ENCODE results near the gene IRF3.

Gene IRF3, protein sequence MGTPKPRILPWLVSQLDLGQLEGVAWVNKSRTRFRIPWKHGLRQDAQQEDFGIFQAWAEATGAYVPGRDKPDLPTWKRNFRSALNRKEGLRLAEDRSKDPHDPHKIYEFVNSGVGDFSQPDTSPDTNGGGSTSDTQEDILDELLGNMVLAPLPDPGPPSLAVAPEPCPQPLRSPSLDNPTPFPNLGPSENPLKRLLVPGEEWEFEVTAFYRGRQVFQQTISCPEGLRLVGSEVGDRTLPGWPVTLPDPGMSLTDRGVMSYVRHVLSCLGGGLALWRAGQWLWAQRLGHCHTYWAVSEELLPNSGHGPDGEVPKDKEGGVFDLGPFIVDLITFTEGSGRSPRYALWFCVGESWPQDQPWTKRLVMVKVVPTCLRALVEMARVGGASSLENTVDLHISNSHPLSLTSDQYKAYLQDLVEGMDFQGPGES

GRCh38 chr19:49665351-49666119, at the start of gene IRF3, which contains the start of gene BCL2L12:
TSS of gene IRF3 (minus strand) at chr19:49665857. CDS start at chr19:49664838, 1,019 bp downstream.
TSS of gene BCL2L12 (plus strand) at chr19:49665933. CDS start at chr19:49666693, 760 bp downstream.
- peak; percentile 99 for DNase-seq (ENCODE audit: low read depth, low spot score)

GRCh38 chr19:49713236-49713845, 47.7 kb upstream of the IRF3 start:
- DNase-seq (ENCODE audit: low read depth, low spot score): no peak

DNA sequence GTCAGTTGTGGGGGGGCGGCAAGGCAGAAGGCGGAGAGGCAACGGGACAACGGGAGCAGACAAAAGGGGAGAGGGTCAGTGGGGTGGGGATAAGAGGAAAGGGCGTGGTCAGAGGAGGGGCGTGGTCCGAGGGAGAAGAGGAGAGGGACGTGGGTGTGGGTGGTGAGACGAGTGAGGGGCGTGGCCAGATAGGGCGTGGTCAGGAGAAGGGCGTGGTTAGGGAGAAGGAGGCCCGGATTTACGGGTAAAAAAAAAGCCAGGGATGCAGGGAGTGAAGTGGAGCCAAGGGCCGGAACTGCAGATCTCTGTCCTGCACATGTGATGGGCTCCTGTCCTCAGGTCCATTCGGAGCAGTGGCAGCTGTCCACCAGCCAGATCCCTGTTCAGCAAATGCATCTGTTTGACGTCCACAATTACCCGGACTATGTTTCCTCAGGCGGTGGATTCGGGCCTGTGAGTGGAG, 46.8 kb upstream of the IRF3 start:
- DNase-seq (ENCODE audit: low read depth, low spot score): no peak

DNA sequence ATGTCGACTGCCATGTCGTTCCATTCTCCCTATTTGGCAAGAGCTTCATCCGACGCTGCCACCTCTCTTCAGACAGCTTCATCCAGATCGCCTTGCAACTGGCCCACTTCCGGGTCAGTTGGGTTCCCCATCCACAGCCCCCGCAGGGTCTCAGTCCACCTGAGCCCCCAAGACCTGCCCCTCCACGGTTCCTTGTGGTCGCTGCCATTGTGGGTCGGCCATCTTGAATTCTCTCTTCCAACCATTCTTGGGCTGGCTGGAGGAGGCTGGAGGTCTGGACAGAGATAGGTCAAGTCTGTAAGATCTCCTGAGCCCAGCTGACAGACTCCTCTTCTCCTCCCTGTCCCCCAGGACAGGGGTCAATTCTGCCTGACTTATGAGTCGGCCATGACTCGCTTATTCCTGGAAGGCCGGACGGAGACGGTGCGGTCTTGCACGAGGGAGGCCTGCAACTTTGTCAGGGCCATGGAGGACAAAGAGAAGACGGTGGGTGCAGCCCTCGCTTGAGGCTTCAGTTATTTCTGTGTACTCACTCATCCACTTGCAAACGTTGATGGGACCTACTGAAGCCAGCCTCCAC, 44.8 kb upstream of the IRF3 start:
- DNase-seq (ENCODE audit: low read depth, low spot score): no peak

GRCh38 chr19:49705919-49706318, 40.3 kb upstream of the IRF3 start:
- no peak for DNase-seq (ENCODE audit: low read depth, low spot score)

GRCh38 chr19:49704888-49705642, 39.4 kb upstream of the IRF3 start:
- DNase-seq (ENCODE audit: low read depth, low spot score): no peak

DNA sequence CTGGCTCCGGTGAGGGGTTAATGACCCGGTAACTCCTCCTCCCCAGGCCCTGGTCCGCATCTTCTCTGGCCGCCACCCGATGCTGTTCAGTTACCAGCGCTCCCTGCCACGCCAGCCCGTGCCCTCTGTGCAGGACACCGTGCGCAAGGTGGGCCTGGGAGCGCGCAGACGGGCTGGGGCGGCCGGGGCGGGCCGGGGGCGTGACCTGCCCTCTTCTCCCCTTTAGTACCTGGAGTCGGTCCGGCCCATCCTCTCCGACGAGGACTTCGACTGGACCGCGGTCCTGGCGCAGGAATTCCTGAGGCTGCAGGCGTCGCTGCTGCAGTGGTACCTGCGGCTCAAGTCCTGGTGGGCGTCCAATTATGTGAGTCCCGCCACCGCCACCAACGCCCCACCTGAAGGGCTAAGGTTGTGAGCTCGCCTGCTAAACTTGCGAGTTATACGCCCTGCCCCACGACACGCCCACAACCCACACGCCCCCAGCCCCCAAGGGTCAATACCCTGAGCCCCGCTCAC, 35.7 kb upstream of the IRF3 start:
- DNase-seq (ENCODE audit: low read depth, low spot score): no peak

GRCh38 chr19:49700563-49700962, 34.9 kb upstream of the IRF3 start:
- no peak for DNase-seq (ENCODE audit: low read depth, low spot score)

DNA sequence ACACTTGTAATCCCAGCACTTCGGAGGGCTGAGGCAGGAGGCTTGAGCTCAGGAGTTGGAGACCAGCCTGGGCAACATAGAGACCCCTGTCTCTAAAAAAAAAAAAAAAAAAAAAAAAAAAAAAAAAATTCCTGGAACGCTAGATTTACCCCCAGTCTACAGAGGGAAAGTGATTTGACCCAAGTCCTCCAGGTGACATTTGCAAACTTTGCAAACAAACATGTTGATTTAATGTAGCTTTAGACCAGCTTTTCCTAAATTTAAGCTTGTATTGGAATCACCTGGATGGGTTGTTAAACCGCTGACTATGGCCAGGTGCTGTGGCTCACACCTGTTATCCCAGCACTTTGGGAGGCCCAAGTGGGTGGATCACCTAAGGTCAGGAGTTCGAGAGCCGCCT, 33.7 kb upstream of the IRF3 start:
- DNase-seq (ENCODE audit: low read depth, low spot score): no peak

DNA sequence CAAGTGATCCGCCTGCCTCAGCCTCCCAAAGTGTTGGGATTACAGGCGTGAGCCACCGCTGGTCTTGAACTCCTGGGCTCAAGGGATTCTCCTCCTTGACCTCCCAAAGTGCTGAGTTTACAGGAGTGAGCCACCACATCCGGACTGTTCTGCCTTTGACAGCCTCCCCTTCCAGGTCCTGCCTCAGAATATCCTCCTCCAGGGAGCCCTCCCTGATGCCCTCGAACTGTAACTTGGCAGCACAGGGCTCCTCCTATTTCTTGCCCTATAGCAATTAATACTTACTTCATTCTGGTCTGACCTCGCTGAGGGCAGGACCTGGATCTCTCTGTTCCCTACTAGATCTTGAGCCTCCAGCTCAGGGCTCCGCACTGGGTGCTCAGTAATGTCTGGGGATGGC, 31.2 kb upstream of the IRF3 start:
- no peak for DNase-seq (ENCODE audit: low read depth, low spot score)

GRCh38 chr19:49696115-49696514, 30.5 kb upstream of the IRF3 start:
- no peak for DNase-seq (ENCODE audit: low read depth, low spot score)

DNA sequence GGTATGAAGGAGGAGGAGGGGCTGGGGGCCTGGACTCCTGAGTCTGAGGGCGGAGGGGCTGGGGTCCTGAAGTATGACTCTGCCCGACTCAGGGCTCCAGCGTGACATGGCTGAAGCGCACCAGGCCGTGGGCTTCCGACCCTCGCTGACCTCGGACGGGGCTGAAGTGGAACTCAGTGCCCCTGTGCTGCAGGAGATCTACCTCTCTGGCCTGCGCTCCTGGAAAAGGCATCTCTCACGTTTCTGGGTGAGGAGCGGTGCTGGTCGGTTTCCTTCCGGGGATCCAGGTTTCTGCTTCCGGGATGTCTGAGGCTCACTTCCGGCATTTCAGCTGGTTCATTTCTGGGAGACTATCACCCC, 26.5 kb upstream of the IRF3 start:
- DNase-seq (ENCODE audit: low read depth, low spot score): no peak

DNA sequence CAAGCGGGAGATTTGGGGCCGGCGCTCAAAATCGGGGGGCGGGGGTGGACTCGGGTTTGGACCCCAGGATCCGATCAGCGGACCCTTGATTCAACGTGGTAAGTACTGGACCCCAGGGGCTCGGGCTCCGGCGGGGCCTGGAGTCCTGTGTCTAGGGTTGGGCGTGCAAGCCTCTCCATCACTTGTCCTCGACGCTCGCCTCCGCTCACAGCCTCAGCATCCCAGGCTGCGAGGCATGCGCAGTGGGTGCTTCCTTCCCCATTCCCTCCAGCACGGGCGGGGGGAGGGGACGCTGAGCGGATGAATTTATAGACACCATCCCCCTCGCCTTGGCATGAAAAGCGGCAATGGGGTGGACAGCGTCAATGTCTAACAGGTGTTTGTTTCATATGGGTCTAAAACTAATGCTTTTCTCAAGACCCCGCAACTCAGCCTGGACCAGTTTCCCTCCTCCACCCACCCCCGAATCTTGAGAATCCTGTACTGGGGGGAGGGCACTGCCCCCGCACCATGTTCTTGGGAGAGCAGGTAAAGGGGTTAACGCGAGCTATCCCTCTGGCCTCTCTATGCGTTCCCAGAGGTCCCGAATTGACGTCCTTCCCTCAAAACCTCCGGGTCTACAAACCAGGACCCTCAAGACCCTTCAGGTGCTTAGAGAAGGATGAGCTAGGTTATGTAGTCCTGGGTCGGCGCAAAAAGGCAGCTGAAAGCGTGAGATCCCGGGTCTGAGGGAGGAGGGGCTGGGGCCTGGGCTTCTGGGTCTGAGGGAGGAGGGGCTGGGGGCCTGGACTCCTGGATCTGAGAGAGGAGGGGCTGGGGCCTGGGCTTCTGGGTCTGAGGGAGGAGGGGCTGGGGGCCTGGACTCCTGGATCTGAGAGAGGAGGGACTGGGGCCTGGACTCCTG, 25.8 kb upstream of the IRF3 start:
- DNase-seq (ENCODE audit: low read depth, low spot score): peak; percentile 92

- peak; percentile 92 for DNase-seq (ENCODE audit: low read depth, low spot score)
These were observed 25.1 kb upstream of the IRF3 start, which contains the start of gene CPT1C for GRCh38 chr19:49690656-49691242. TSS of gene CPT1C (plus strand) at chr19:49691116. CDS start at chr19:49692253, 1,137 bp downstream.

DNA sequence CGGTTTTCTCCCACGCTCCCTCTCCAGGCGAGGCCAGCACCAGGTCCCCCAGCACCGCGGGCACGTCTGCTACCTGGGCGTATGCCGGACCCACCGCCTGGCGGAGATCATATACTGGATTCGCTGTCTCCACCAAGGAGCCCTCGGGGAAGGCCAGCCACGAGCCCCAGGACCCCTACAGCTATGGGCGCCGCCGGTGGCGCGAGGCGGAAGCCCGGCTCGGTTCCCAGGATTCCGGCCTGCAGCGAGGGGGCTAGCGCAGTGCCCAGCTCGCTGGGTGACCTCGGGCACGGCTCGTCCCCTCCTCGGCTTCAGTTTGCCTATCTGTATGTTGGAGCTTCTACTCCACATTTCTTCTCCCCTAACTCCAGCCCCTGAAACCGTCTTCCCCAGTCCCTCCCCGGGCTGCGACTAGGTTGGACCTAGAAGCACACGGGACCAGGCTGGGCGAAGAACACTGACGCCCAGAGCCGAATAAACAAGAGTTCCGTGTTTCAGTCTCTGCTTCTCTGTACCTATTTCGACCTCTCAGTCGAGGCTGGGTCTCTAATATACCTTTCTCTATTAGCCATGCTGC, 24.5 kb upstream of the IRF3 start:
- DNase-seq (ENCODE audit: low read depth, low spot score): no peak

- DNase-seq (ENCODE audit: low read depth, low spot score): peak; percentile 66
These were observed 23.7 kb upstream of the IRF3 start, which contains the start of gene ADM5 for GRCh38 chr19:49689133-49690078. TSS of gene ADM5 (plus strand) at chr19:49689594. CDS start at chr19:49689838, 244 bp downstream.

DNA sequence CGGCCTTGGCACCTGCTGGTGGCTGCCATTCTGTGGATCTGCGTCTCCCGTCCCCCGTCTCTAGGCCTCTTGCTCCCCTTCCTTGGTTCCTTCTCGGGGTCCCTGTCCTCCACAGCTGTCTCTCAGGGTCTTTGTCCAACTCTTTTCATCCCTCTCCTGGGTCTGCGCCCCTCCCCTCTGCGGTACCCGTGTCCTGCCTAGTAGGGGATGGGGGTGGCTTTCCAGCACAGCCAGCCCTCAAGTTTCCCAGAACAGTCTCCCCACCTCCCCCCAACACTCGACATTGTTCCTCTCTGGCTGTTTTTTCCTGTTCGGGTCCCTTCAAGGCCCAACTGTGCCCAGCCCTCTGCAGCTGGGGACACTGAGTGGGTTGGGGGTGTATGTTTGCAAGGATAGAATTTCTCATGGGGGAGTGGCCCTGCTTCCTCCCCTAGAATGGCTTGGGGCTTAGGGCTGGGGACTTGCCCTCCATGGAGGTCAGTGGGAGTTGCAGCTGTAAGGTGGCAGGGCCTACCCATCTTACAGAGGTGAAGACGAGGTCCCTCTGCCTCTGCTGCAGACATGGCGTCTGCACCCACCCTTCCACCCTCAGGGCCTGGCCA, 23.0 kb upstream of the IRF3 start:
- DNase-seq (ENCODE audit: low read depth, low spot score): no peak
